ENCODE results near the gene ST8SIA5. TPM values are rescaled to one million over a fixed set of nuclear protein-coding genes. Genes with fewer than 3 reads are reported as not detected.

ST8SIA5 gene
- 0.10 TPM in 1 of 2 replicates, not detected in the other for total RNA-seq

GRCh38 chr18:46756559-46757201 is at the start of gene ST8SIA5:
TSS of gene ST8SIA5 (minus strand) at chr18:46757053. CDS start at chr18:46756508, 545 bp downstream.

GRCh38 chr18:46657115-46657955 is 99.5 kb downstream of the ST8SIA5 start, which contains the start of gene LOXHD1:
TSS of gene LOXHD1 (minus strand) at chr18:46657220. CDS start at chr18:46657033, 187 bp downstream.

Other genes starting within 250 kb of the ST8SIA5 start
- gene LOXHD1, start 99.8 kb downstream of the ST8SIA5 start, total RNA-seq: 0.05 TPM in 1 of 2 replicates, not detected in the other
- gene PIAS2, start 160.5 kb upstream of the ST8SIA5 start, total RNA-seq: 13.4 and 14.0 TPM in 2 replicates
- gene KATNAL2, start 160.5 kb upstream of the ST8SIA5 start, total RNA-seq: 4.5 and 6.1 TPM in 2 replicates

Data from cardiac ventricle fibroblast (primary cell).